Islet precursor cell (in vitro differentiated cells): ENCODE results near the gene DCANP1.
A peak's percentile ranks its signal among the peaks of the same experiment; 100 is the strongest.

Experiments used
- DNase-seq: peaks from one replicate; pipeline ENCODE4 v3.0.0-alpha.2; 2018

DCANP1 gene

DNA sequence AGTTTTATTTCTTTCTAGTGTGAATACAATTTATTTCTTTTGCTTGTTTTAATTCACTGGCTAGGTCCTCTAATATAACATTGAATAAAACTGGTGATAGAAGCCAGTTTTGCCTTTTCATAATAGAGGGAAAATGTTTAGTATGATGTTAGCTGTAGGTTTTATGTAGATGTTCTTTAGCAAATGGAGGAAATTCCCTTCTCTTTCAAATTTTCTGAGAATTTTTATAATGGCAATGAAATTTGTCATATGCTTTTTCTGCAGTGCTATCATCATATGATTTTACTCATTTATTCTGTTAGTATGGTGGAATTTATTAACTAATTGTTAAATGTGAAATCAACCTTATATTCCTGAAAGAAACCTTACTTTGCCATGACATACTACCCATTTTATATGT lies 30.1 kb downstream of the DCANP1 start:
- no peak for DNase-seq

DNA sequence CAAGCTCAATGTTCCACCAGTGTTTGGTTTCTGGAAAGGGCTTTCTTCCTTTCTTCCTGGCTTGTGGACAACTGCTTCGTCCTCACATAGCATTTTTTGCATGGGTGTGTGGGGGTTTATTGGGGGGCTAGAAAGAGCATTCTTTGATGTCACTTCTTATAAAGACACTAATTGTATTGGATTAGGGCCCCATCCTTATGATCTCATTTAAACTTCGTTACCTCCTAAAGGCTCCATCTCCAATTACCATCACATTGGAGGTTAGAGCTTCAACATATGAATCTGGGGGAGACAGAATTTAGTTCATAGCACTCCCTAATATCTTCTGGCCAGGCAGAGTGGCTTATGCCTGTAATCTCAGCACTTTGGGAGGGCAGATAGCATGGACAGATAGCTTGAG lies 42.1 kb downstream of the DCANP1 start:
- no peak for DNase-seq

DNA sequence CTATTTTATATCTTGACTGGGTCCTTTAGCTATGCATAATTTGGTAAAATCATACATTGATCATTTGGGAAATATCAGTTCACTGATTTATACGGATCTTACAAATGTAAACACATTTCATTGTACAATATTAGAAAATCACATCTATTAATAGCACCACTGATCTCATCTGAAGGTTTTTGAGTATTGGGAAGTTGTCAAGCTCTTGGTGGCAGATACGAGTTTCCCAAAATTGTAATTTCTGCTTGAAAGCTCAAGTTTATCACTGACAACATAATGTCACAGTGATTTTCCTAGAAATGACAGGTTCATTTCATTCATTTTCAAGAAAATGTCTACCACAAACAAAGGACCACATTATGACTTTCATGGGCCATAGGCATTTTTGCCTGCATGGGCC lies 45.1 kb downstream of the DCANP1 start:
- no peak for DNase-seq

DNA sequence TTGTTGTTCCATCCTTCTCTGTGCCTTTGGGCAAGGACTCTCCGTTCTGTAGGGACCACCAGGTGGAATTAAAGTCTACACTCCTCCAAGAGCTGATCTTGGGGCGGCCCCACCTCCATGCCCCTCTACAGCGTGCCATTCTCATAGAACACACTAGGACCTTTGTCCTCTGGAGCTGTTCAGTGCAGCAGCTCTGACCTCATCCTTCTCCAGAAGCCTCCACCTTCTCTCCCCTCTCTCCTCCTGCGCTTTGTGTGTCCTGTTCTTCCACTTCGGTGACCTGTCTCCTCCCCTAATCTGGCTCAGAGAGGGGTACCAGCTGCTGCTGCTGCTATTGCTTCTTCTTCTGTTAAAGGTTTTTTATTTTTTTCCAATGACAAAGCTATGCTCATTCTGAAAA lies 46.3 kb downstream of the DCANP1 start:
- DNase-seq, result peak; percentile 81

DNA sequence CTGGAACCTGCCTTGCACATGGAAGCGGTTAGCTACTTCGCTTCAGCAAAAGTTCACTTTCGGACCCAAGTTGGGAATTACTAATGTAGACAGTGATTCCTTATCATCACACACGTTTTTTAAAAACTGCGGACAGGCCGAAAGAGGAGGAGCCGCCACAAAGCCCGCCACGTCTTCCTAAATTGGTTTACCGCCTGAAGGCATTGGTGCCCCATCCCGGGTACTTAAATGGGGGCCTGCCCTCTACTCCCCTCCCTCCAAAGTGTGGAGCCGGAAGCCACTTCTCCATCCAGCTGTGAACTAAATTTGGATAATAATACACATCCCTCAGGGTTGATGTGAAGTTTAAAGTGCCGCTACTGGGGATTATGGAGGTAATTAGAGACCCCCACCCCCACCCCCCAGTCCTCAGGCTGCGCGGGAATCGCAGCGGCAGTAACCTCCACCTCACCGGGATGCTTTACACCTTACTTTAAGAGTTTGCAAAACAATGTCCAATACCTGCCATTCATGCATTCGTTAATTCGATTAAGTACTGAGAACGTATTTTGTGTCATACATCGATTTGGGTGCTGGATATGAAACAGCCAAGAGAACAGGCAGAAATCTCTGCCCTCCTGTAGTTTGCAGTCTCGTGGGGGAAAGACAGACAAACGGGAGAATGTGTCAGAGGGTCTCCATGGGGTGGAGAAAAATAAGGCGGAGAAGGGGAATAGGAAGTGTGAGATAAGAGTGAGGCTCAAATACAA lies 47.2 kb downstream of the DCANP1 start:
- peak; percentile 52 for DNase-seq

DNA sequence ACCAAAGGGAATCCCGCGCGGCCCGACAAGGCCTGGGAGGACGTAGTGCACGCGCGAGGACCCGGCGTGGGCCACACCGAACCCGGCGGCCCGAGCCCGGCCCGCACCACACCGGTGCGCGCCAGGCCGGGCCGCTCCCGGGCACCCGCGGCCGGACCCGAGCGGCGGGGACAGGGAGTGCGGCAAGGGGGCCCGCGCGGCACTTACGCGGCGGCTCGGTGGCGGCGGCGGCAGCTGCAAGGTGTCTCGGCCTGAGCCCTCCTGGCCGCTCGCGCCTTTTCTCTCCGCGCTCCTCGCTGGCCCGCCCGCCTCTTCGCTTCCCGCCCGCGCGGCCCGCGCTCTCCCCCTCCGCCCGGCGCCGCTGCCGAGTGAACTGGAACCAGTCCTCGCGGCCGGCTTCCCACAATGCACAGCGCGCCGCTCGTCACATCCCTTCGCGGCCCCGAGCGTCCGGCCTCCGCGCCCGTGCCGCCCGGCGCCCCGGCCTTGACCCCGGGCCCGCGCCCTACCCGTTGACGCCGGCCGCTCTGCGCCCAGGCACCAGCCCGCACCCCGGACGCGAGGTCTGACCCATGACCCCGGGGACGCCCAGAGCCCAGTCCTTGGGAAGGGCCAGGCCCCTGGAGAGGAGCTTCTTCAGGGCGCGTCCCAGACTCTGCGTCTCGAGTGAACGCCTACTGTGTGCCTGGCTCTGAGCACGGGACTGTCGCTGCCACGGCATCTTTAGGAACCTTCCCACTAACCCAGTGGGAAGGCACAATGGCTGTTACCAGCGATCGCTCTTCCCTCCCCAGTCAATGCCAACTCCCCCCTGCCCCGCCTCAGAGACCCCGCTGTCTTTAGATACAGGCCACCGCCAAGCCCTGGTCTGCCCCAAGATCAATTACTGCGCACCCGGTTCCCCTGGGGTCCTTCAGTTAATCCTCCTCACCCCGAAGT lies 48.0 kb downstream of the DCANP1 start, which contains the start of gene MACROH2A1:
MACROH2A1 (minus strand) TSS at position 377 of the 939 bp plus-strand sequence. CDS start 10,138 bp downstream, outside the sequence.
- peak; percentile 90 for DNase-seq

DNA sequence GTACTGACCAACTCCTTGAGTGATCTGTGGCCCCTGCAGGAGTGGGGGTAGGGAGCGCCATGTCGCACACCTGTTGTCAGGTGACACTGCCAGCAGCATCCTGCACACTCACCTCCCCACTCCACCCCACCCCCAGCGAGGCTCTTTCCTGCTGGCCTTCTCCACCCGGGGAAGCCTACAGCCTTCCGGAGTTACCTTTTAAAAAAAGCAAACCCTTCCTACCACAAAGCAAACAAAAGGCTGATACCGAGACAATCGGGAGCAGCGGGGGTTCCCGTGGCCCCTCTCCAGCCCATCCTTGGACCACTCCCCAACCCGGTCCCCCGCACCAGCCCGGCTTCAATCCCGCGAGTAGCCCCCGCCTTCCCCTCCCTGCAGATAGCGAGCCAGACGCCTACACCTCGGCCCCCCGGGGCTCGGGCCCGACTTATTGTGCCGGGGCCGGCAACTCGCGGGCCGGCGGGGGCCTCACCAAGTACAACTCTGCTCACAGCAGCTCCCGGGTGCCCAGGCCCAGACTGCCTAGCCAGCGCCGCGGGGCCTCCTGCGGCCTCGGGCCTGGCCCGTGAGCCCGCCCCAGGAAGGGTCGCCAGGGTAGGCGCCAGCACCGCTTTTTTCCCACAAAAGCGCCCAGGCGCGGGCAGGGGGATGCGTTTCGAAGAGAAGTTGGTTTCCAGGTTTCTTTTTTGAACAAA lies 48.8 kb downstream of the DCANP1 start:
- DNase-seq, result peak; percentile 67

DNA sequence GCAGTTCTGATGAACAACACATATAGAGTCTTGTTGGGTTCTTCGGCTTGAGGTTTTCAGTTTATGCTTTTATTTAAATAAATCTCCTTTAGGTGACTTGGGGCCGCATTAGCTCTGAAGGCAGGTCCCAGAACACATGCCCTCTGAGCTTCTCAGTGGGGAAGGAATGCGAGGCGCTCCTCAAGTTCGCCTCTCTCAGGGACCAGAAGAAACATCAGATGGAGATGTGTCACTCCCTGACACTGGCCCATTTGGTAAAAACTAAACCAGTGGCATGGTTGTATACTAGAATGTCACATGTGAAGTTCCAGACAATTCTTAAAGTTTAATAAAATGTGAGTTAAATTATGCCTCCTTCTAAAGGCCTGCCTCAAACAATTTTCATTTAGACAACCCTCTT lies 50.1 kb downstream of the DCANP1 start:
- DNase-seq, result no peak

DNA sequence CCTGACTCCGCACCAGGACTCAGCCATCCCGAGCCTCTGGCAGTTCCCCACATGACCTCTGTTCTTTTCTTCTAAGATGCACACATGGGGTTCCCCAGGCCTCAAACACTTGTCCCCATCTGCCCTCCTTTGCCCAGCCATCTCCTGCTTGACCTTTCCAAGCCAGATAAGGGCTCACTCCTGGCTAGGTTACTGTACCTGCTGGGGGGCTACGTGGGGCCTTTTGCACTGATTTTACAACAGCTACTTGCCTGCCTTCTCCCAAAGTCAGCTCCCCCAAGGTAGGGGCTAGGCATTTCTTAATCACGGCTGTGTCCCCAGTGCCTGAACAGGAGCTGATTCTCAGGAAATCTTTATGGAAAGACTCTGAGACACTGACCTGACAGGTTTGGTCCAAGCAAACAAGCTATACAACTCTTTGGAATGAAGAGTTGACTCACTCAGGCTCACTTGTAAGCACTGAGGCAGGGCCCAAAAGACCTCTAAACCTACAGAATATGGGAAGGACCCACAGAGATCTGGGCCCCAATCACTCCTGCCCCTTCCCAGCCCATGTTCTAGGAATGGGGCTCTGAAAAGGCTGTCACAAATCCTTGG lies 50.6 kb downstream of the DCANP1 start:
- peak; percentile 38 for DNase-seq

DNA sequence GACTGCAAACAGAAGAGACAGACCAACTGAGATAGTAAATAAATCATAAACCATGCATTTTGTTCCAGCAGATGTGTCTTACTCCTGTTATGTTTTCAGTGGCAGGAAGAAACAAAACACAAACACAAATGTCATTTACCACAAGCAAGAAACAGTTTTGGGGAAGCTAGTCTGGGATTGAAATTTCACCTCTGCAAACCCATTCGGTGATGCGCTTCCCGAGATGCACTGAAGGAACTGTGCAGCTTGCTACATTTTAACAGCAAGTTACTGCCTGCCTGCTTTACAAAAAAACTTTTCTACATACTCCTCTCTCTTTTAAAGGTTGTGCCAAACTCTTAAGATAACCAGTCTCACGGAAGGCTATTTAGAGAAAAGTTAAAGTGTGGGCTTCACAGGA lies 51.3 kb downstream of the DCANP1 start:
- peak; percentile 25 for DNase-seq

DNA sequence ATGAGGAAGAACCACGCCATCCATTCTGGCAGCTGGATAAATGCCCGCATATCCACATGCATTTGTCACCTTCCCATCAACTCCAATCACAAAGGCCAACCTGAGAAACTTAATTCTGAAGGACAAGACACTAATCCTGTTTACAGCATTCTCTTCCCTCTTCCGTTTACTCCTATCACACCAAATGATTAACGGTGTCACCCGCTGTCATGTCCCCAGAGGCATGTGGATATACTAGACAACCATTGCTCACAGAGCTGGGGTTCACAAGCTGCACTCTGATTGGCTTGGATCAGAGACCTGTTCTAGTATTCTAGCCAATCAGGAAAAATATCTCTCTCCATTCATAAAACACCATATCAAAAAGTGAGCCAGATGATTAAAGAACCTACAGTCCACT lies 51.7 kb downstream of the DCANP1 start:
- peak; percentile 18 for DNase-seq
